GM18508 (cell line): ENCODE measurements around the gene ZFYVE21.
"Not testable (repeated sequence)": the region's sequence is repeated elsewhere in the genome, so short reads cannot be mapped to it uniquely, and the experiment has no call there.

Source experiments
- ATAC-seq: cut with Tn5 transposase; IDR thresholded peaks from one replicate; pipeline ENCODE4 v1.9.1; 2021; ENCODE audit warnings: moderate number of reproducible peaks; ENCODE audit not compliant: insufficient read depth, unreplicated experiment

ZFYVE21 gene

DNA sequence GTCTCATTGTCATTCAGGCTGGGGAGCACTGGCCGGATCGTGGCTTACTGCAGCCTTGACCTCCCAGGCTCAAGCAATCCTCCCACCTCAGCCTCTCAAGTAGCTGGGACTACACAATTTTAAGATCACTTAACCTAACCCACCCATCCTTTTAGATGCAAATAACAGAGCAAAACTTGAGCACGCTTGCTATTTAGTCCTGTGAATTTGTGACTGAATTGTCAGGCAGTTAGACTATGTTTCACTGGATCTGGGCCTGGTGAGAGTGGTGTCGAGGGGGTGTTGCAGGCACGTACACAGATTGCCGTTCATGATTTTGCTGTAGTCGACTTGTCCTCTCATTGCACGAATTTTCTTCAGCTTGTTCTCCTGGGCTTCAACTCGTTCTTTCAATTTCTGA, 38.2 kb downstream of the ZFYVE21 start:
- no peak for ATAC-seq

- no peak for ATAC-seq
Measured at GRCh38 chr14:103755060-103755459, 39.5 kb downstream of the ZFYVE21 start.

DNA sequence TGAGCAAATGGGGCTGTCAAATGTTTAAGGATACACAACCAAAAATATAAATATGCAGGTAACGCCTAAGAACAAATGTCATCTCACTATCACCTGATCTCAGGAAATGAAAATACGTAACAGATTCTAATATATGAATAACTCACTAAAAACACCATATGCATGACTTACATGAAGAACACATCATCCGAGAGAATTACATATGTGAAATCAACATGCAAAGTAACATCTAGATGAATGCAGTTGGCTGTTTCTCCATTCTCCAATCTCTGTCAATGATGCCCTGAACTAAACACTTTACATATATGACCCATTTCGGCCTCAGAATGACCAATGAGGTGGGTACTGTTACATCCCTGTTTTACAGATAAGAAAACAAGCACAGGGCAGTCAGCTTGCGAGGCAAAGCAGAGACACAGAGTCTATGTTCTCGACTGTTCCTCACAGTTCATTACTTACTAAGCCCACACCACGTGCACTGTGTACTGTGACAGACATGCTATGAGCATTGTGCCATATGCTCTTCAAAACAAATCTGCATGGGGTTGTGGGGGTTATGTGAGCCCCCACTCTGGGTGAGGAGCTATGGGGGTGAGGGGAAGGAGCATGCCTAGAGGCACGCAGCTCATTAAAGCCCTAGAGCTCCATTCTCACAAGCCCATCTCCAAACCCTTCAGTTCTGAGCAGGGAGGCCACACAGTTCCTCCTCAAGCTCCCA, 42.6 kb downstream of the ZFYVE21 start:
- ATAC-seq, result no peak

GRCh38 chr14:103762036-103762435, 46.4 kb downstream of the ZFYVE21 start:
- ATAC-seq, result no peak

- ATAC-seq, result no peak
Measured at GRCh38 chr14:103762541-103762940, 46.9 kb downstream of the ZFYVE21 start.

DNA sequence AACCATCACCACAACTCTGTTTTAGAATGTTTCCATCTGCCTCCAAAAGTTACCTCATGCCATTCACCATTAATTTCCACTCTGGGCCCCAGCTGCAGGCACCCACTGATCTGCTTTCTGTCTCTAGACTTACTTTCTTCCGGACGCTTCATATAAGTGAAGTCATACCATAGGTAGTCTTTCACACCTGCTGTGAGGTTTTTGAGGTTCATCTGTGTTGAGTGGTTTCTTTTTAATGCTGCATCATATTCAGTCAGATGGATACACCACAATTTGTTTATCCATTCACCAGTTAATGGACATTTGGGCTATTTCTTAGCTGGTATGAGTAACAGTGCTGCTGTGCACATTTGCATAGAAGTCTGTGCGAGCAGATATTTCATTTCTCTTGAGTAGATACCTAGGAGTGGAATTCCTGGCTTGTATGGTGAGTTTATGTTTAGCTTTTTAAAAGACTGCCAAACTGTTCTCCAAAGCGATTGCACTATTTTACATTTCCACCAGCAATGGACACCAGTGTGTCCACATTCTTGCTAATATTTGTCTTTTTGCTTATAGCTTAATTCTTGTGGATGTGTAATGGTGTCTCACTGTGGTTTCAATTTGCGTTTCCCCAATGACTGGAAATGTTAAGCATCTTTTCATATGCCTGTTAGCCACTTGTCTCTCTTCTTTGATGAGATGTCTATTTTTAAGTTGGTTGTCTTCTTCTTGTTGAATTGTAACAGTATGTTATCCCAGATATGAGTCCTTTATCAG, 48.3 kb downstream of the ZFYVE21 start:
- no peak for ATAC-seq

GRCh38 chr14:103765526-103765925, 49.9 kb downstream of the ZFYVE21 start:
- no peak for ATAC-seq

DNA sequence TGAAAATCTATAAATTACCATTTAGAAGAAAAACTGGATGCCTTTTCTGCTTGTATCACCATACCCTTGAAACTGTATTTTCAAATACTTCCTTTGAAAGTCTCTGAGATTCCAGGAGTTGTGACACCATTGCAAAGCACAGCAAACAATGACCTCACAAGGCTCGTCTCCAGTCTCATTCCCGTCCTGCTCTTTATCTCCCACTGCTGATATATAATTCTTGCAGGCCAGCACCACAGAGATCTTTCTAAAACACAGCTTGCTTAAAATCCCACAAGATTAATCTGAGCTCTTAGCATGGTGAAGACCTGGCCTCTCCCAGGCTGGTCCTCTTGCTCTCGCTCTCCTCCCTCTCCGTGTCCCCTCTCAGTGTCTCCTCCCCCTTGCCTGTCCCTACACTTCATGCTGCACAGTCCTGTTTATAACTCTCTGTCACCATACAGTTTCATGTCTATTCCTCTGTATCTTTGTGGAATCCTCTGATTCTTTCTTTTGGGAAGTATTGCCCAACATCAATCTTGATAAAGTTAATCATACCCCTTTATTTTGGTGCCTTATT, 51.8 kb downstream of the ZFYVE21 start:
- ATAC-seq, result no peak

DNA sequence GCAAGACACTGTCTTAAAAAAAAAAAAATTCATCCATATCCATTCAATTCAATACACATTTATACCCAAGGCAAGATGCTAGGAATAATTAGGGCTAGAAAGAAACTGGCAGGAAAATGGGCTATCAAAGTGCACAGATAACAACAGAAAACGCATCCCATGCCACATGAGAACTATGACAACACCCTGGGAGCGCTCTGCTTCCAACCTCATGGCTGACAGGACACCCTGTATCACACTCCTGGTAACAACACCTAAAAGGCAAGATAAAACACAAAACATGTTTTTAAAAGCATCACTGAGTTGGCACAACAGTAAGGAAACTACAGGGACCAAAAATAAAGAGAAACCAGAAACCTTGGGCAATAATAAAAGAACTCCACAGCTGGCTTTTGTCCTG, 54.9 kb downstream of the ZFYVE21 start:
- ATAC-seq, result no peak

- no peak for ATAC-seq
Measured at GRCh38 chr14:103770902-103771301, 55.3 kb downstream of the ZFYVE21 start.

GRCh38 chr14:103772078-103772712, 56.6 kb downstream of the ZFYVE21 start:
- no peak for ATAC-seq

GRCh38 chr14:103773521-103773920, 57.9 kb downstream of the ZFYVE21 start:
- ATAC-seq, result no peak

- ATAC-seq, result no peak
Measured at GRCh38 chr14:103775506-103775905, 59.9 kb downstream of the ZFYVE21 start.

DNA sequence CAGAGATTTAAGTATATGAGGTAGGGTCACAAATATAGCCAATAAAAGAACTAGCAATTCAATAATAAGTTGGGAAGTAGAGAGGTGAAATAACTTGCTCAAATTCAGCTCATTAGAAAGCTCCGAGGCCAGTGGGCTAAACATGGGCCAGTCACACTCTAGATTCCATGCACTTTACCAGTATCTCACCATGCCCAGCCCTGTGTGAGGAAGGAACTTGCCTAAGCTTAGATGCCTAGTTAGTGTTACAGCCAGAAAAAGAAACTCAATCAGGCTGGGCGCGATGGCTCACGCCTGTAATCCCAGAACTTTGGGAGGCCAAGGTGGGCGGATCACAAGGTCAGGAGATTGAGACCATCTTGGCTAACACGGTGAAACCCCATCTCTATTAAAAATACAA, 60.7 kb downstream of the ZFYVE21 start:
- ATAC-seq, result not testable (repeated sequence)

DNA sequence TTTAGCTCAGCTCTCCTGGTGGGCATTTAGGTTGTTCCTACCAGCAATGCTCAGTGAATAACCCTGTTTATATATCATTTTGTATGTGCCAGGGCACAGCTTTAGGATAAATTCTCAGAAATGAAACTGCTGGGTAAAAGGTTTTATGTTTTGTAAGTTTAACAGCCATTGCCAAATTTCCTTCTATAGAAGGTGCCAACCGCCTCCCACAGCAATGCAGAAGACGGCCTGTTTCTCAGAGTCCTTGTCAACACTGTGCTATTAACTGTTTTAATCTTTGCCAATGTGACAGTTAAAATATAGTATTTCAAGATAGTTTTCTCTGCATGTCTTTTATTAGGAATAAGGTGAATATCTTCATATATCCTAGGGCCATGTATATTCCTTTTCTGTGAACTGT, 66.8 kb downstream of the ZFYVE21 start:
- no peak for ATAC-seq
